HL-60 (cell line): ENCODE measurements around the gene MPHOSPH10.
A peak's percentile ranks its signal among the peaks of the same experiment; 100 is the strongest.

Experiments
- DNase-seq, 2 experiments: peaks; one replicate each; pipeline ENCODE4 v3.0.0-alpha.2; 2010 to 2020; ENCODE audit warnings: low read depth in 1 of 2, low spot score in 1 of 2
- H3K27ac ChIP-seq: fragments of 250-450 bp; sonication (Bioruptor Pico); replicated peaks from 2 replicates; pipeline ENCODE4 v1.5.1; 2020; ENCODE audit warnings: mild to moderate bottlenecking, moderate library complexity
- H3K27me3 ChIP-seq: fragments of 250-450 bp; sonication (Bioruptor Pico); 2 replicates; pipeline ENCODE4 v1.5.1; 2021; ENCODE audit warnings: mild to moderate bottlenecking, moderate library complexity; ENCODE audit not compliant: insufficient read depth, poor library complexity, severe bottlenecking
- H3K4me3 ChIP-seq: replicated peaks from 2 replicates; pipeline ENCODE4 v1.5.1; 2011; ENCODE audit warnings: mild to moderate bottlenecking, control low read depth, low read length; ENCODE audit not compliant: insufficient read depth
- GABPA ChIP-seq: IDR thresholded peaks from 2 replicates; pipeline ENCODE4 v1.6.1; 2012; ENCODE audit warnings: low read depth
- POLR2AphosphoS5 ChIP-seq: IDR thresholded peaks from 2 replicates; pipeline ENCODE4 v1.6.1; 2012; ENCODE audit warnings: low read depth
- SPI1 ChIP-seq: IDR thresholded peaks from 2 replicates; pipeline ENCODE4 v1.6.1; 2012; ENCODE audit warnings: low read depth, mild to moderate bottlenecking, borderline replicate concordance
- TF ChIP-seq, protein P1 (sequence below): IDR thresholded peaks from one replicate; pipeline ENCODE4 v1.5.1; 2011; ENCODE audit warnings: low read length, control low read depth, inconsistent platforms; ENCODE audit not compliant: insufficient read depth
- TF ChIP-seq, protein P2 (sequence below): IDR thresholded peaks from 2 replicates; pipeline ENCODE4 v1.6.1; 2012; ENCODE audit warnings: low read depth; ENCODE audit not compliant: insufficient replicate concordance

MPHOSPH10 gene

DNA sequence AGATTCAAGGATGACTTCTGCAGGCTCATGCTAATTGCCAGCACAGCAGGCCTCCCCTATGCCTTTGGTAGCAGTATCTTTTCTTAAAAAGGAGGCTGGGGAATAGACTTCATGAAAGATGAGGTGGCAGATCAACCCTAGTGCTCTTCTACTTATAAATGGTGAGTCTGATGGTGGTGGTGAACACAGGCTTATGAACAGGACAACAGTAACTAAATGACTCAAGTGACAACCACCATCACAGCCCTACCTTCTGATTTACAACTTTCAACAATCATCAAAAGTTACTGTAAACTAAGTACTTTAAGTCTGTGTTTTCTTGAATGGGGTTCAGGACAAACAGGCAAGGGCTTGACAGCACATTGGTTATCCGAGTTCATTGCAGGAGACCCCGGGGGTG, 57.2 kb downstream of the MPHOSPH10 start:
- Histone ChIP-seq H3K4me3 (no peak overlapping the region), H3K27ac (no peak overlapping the region), H3K27me3 (no peaks in the 10 kb centered on the region)
- DNase-seq, result no peak
- TF ChIP-seq SPI1 (no peak), POLR2AphosphoS5 (no peak), GABPA (no peak)
- TF ChIP-seq, protein P1, sequence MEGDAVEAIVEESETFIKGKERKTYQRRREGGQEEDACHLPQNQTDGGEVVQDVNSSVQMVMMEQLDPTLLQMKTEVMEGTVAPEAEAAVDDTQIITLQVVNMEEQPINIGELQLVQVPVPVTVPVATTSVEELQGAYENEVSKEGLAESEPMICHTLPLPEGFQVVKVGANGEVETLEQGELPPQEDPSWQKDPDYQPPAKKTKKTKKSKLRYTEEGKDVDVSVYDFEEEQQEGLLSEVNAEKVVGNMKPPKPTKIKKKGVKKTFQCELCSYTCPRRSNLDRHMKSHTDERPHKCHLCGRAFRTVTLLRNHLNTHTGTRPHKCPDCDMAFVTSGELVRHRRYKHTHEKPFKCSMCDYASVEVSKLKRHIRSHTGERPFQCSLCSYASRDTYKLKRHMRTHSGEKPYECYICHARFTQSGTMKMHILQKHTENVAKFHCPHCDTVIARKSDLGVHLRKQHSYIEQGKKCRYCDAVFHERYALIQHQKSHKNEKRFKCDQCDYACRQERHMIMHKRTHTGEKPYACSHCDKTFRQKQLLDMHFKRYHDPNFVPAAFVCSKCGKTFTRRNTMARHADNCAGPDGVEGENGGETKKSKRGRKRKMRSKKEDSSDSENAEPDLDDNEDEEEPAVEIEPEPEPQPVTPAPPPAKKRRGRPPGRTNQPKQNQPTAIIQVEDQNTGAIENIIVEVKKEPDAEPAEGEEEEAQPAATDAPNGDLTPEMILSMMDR, result no peak
- TF ChIP-seq, protein P2, sequence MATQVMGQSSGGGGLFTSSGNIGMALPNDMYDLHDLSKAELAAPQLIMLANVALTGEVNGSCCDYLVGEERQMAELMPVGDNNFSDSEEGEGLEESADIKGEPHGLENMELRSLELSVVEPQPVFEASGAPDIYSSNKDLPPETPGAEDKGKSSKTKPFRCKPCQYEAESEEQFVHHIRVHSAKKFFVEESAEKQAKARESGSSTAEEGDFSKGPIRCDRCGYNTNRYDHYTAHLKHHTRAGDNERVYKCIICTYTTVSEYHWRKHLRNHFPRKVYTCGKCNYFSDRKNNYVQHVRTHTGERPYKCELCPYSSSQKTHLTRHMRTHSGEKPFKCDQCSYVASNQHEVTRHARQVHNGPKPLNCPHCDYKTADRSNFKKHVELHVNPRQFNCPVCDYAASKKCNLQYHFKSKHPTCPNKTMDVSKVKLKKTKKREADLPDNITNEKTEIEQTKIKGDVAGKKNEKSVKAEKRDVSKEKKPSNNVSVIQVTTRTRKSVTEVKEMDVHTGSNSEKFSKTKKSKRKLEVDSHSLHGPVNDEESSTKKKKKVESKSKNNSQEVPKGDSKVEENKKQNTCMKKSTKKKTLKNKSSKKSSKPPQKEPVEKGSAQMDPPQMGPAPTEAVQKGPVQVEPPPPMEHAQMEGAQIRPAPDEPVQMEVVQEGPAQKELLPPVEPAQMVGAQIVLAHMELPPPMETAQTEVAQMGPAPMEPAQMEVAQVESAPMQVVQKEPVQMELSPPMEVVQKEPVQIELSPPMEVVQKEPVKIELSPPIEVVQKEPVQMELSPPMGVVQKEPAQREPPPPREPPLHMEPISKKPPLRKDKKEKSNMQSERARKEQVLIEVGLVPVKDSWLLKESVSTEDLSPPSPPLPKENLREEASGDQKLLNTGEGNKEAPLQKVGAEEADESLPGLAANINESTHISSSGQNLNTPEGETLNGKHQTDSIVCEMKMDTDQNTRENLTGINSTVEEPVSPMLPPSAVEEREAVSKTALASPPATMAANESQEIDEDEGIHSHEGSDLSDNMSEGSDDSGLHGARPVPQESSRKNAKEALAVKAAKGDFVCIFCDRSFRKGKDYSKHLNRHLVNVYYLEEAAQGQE, result no peak

DNA sequence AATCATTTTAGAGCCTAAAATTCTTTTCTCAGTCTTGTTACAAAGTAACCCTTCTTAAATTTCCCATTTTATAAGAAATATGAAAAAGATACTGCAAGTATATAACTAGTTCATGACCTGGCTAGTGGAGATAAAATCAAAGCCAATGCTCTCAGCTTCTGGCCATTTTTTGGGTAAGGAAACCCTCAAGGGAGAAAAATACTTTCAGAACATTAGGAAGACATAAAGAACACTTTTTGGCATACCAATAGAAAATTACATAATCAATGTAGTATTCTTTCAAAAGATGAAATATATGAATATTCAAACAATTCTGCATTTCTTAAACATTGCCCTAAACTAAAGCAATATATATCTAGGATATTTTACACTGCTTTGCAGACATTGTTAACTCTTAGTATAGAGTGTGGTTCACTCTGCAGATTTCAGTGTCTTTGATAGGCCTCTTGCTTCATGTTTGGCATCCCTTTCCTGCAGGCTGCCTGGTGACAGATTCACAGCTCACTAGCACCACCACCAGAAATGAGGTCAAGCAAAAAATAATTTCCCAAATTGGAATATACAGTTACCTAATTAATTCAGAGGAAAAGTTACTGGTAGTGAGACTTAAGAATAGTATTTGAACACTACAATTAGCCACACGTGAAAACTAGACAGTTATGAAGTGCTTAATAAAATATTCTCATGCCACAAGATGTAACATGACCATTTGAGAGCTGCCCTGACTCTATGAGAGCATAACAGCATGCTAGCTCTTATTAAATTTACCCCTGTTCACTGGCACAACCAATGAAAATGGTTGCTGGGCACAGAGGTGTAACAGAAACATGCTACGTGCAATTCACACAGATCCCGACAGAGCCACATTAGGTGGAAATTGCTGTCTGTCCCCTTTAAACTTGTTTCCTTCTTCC, 60.5 kb downstream of the MPHOSPH10 start:
- H3K4me3 ChIP-seq, result no peak overlapping the region
- peak; percentile 5 to 12 for DNase-seq
- no peak overlapping the region for H3K27ac ChIP-seq
- peaks cover 9% of the 10 kb centered on the region for H3K27me3 ChIP-seq
- TF ChIP-seq, protein P2, result no peak
- TF ChIP-seq, protein P1, result no peak
- TF ChIP-seq SPI1, result no peak
- no peak for TF ChIP-seq GABPA
- TF ChIP-seq POLR2AphosphoS5, result no peak

DNA sequence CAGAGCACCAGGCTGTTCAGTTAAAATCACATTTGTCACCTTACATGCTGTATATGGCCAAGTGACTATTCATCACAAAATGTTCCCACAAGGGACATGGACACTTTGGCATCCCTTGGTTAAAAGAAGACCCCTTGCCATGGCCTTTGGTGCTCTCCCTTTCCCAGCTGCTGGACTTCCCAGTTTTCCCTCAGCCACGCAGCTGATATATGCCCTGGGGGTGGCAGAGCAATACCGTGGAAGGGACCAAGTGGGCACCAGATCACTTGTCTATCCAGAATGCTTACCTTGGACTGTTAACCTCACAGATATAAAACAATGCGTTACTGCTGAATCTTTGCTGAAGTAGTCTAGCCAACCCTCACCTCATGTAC, 61.1 kb downstream of the MPHOSPH10 start:
- no peak for DNase-seq

More for the DNA sequence above, 61.1 kb downstream of the MPHOSPH10 start:
- TF ChIP-seq, protein P1, result no peak
- TF ChIP-seq SPI1, result no peak
- TF ChIP-seq GABPA, result no peak
- no peak for TF ChIP-seq POLR2AphosphoS5
- TF ChIP-seq, protein P2, result no peak
- H3K4me3 ChIP-seq, result no peak overlapping the region
- H3K27ac ChIP-seq, result no peak overlapping the region
- peaks cover 11% of the 10 kb centered on the region for H3K27me3 ChIP-seq
